ENCODE data around the gene OTUD7B.

DNA sequence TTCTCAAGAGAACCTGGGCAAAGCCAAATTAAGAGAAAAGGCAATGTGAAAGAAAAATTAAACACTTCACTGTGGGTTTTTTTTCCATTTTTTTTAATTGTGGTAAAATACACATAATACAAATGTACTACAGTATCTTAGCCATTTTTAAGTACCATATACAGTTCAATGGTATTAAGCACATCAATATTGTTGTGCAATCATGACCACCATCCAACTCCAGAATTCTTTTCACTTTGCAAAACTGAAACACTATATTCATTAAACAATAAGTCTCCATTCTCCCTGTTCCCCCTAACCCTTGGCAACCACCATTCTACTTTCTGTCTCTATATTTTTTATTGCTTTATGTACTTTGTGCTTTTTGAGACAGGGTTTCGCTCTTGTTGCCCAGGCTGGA lies 17.8 kb upstream of the OTUD7B start:
- TF ChIP-seq EZH2 (IDR thresholded peaks at IDR 0.05; ENCODE audit: insufficient read depth, poor library complexity, severe bottlenecking) = no peak
- no peak for TF ChIP-seq EZH2phosphoT487 (IDR thresholded peaks at IDR 0.05; ENCODE audit: insufficient read depth, low read depth)
